ENCODE measurements around the gene NPAS2. TPM values are rescaled to one million over a fixed set of nuclear protein-coding genes. Genes with fewer than 3 reads are reported as not detected.

Gene NPAS2
- total and polyA plus RNA-seq, 2 of the 8 experiments (the other 6 are each of a cell fraction or from before 2014, with no cell fraction given) = 1.8 to 1.9 TPM

GRCh38 chr2:100865816-100866460, 46.0 kb downstream of the NPAS2 start (continued):
- no peak for TF ChIP-seq POU5F1 (IDR thresholded peaks at IDR 0.05; ENCODE audit: low read depth, low read length)
- no peak for TF ChIP-seq PHF8 (conservative IDR thresholded peaks at IDR 0.05; ENCODE audit: low read depth, low read length)
- TF ChIP-seq RFX5 (IDR thresholded peaks at IDR 0.05; ENCODE audit: borderline replicate concordance, low read depth, low read length) = no peak
- TF ChIP-seq CBX5 (IDR thresholded peaks at IDR 0.05; ENCODE audit: low read depth, low read length) = no peak
- TF ChIP-seq SUZ12 (IDR thresholded peaks at IDR 0.05; ENCODE audit: low read length) = no peak
- TF ChIP-seq ZNF274 (IDR thresholded peaks at IDR 0.05; ENCODE audit: borderline replicate concordance, extremely low read depth, low read length) = no peak
- no peak for TF ChIP-seq BACH1 (IDR thresholded peaks at IDR 0.05; ENCODE audit: low read length)
- TF ChIP-seq EGR1 (IDR thresholded peaks at IDR 0.05; ENCODE audit: borderline replicate concordance, low read depth, low read length) = no peak

Data from H1 (cell line).